GM03348 (cell line): ENCODE data around the gene AMMECR1.
"Not testable (repeated sequence)": the region's sequence is repeated elsewhere in the genome, so short reads cannot be mapped to it uniquely, and the experiment has no call there.

ENCODE experiments used
- DNase-seq: peaks from one replicate; pipeline ENCODE4 v3.0.0; 2012; ENCODE audit warnings: low spot score

Gene AMMECR1

DNA sequence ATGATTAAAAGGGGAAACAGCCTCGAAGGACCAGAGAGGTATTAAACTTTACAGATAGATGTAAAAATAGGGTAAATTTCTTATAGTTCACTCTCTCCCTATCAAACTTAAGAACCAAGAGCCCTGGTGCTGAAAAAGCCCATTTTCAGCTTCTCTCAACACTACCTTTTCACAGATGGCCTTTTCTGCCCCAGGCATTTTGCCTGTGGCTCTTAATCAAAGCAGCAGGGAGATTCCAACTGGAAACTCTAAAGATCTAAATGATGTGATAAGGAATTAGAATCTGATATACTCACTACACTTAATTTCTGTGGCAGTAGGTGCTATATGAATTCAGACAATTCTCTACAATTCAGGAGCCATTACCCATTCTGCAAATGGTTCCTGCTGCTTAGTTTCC lies 60.0 kb downstream of the AMMECR1 start:
- DNase-seq, result no peak

DNA sequence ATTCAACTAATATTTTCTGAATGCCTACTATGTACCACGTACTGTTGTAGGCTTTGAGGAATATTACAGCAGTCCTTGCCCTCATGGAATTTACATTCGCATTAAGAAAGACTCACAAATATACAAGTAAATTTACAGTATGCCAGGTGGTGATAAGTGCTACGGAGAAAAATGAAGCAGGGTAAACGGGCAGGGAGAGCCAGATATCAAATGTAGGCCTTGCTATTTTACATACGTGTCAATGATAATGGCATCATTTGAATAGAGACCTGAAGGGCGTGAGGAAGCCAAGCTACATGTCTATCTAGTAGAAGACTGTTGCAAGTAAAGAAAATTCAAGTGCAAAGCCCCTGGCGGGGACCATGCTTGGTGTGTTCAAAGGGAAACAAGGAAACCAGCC lies 65.2 kb downstream of the AMMECR1 start:
- DNase-seq, result no peak

DNA sequence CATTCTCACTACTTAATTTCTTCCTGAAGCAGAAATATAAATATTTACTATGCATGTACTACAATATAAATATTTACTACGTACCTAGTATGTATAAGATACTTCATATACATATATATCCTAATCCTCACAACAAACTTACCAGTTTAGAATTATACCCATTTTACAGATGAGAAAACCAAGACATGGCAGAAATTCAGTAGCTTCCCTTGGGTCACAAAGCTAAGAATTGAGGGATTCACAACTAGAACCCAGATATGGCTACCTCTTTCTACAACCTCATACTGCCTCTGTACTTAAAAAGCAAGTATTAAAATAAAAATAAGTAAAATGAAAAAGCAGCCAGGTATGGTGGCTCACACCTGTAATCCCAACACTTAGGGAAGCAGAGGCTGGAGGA lies 65.9 kb downstream of the AMMECR1 start:
- no peak for DNase-seq

DNA sequence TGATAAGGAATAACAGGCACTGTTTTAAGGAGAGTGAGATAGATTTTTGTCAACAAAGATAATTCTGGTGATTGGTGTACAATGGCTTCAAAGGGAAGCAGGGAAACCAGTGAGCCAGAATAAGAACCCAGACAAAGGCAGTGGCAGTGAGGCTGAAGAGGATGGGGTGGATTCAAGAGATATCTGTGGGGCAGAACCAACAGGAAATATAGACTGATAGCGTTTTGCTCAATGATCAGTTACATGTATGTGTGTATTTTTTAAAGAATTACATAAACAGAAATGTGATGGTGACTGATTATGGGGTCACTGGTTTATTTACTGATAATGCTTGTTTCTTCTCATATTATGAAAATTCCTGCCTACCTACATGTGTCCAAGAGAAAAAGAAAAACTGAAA lies 66.4 kb downstream of the AMMECR1 start:
- DNase-seq, result no peak

DNA sequence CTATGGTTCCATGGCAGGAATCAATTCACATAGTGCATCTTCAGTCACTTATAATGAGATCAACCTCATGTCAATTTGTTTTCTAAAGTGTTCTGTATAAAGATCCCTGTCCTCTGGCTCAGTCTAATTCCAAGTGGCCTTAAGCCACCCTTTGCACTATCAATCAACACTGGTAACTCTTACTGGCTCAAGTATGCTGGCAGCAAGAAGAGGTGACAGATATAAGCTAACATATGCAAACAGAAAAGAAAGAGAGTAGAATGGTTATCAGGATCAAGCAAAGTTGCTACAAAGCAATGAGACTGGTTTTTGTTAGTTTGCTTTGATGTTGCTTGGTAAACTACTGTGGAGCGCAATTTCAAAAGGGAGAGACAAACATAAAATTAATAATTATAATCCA lies 67.0 kb downstream of the AMMECR1 start:
- DNase-seq, result no peak

DNA sequence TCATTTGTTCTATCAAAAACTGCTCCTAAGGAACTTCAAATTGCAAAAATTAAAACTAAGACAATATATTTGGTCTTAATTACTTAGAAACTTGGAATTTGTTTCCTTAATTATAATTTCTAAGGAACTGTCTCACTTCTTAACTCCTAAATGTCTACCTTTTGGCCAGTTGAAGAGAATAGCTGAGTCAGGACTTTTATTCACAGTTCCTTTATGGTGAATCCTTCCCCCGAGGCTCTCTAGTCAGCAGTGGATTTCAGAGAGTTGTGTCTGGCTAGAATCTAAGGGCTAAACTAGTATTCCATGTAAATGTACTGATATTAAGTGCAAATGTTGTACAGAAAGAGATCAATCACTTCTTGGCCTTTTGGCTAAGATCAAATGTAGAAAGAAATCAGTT lies 69.3 kb downstream of the AMMECR1 start:
- DNase-seq, result no peak

DNA sequence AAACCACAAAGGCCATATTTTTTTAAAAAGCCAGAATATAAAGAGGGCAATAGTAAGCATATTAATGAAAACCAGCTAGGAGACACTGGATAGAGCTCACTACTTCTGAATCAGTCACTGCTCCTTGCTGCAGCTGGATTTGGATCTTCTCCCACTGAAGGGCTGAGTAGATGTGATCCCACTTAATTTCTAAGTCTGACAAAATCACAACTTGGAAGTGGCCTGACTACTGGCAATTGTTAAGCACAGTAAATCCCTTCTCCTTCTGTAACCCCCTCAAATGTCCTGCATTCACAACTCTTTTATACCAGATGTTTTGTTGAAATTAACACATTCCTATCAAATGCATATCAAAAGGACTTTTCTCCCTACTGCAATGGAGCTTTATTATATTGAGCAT lies 72.9 kb downstream of the AMMECR1 start:
- DNase-seq, result no peak

DNA sequence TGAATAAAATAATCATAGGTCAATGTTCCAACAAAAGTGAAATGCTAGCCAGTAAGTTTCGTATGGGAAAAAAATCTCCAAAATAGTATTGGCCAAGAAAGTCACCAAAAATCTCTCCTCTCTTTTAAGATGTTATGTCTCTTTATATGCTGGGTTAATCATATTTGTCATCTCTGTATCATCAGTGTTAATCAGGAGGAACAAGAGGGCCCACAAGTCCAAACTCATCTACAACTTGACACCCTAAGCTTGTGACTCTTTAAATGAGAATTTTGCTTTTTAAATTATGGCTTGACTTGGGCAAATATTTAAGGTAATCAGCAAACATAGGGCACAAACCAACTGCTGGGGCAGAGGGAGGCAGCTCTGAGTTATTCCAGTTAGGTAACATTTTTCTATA lies 75.5 kb downstream of the AMMECR1 start:
- no peak for DNase-seq

DNA sequence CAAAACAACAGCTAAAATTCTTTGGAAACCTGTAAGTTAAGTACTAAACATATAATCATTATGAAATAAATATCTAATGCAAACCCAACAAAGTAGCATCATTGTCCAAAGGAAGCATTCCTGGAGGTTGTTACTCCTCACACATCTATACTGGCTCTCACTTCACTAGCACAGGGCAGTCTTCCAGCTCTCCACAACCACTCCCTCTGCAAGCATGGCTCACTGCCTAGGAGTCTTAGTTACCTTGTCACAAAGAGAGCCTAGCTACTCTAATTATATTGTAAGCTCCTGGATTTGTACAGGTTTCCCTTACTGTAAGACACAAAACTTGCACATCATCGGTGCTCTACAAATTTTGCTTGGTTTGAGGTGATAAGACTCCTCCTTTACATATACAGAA lies 76.1 kb downstream of the AMMECR1 start:
- DNase-seq, result no peak

DNA sequence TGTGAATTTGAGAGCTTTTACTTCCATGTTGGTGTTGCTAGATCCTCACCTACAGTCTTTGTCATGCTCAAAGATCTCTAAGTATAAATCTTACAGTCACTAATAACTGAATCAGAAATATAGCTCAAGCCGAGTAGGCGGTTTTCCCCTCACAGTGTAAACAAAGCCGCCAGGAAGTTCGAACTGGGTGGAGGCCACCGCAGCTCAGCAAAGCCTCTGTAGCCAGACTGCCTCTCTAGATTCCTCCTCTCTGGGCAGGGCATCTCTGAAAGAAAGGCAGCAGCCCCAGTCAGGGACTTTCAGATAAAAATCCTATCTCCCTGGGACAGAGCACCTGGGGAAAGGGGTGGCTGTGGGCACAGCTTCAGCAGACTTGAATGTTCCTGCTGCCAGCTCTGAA lies 79.6 kb downstream of the AMMECR1 start:
- not testable (repeated sequence) for DNase-seq

DNA sequence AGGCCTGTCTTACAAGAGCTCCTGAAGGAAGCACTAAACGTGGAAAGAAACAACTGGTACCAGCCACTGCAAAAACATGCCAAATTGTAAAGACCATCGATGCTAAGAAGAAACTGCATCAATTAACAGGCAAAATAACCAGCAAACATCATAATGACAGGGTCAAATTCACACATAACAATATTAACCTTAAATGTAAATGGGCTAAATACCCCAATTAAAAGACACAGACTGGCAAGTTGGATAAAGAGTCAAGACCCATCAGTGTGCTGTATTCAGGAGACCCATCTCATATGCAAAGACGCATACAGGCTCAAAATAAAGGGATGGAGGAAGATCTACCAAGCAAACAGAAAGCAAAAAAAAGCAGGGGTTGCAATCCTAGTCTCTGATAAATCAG lies 86.4 kb downstream of the AMMECR1 start:
- DNase-seq, result not testable (repeated sequence)

DNA sequence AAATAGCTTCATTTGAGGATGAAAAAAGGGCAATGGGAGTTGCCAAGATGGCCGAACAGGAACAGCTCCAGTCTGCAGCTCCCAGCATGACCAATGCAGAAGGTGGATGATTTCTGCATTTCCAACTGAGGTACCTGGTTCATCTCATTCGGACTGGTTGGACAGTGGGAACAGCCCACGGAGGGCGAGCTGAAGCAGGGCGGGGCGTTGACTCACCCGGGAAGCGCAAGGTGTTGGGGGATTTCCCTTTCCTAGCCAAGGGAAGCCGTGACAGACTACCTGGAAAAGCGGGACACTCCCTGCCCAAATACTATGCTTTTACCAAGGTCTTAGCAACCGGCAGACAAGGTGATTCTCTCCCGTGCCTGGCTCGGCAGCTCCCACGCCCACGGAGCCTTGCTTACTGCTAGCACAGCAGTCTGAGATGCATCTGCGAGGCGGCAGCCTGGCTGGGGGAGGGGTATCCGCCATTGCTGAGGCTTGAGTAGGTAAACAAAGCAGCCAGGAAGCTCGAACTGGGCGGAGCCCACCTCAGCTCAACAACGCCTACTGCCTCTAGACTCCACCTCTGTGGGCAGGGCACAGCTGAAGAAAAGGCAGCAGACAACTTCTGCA lies 88.3 kb downstream of the AMMECR1 start:
- not testable (repeated sequence) for DNase-seq

DNA sequence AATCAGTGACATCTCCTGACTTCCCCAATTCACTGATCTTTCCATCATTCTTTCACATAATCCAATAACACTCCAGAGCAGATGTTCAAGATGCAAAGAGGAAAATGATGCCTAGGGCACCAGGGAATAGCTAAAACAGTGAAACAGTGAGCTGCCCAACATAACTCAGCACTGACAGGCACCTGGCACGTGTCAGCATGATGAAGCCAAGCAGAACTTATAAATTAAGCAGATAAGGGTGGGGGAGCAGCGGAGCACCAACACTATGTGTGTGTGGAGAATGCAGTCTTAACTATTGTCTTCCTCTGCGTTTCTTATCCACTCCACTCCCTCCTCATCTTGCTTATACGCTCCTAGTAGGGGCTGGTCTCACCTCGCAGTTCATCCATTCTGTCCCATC lies 89.4 kb downstream of the AMMECR1 start:
- DNase-seq, result no peak

DNA sequence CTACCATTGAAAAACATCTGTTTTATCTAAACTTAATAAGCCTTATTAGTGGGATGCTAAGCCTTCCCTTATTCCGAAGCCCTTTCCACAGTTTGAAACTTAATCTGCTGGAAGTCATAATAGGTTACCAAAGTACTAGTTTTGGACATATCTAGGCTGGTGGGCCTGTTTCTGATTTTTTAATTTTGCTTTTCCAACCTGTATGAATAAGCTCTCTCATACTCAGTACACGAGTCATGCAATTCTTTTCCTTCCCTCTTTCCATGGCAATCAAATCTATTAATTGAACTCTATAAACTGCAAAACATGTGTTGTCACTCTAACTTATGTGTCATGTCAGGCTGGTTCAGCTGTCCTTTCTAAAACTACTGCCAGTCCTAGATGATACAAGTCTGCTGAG lies 91.0 kb downstream of the AMMECR1 start:
- DNase-seq, result no peak

DNA sequence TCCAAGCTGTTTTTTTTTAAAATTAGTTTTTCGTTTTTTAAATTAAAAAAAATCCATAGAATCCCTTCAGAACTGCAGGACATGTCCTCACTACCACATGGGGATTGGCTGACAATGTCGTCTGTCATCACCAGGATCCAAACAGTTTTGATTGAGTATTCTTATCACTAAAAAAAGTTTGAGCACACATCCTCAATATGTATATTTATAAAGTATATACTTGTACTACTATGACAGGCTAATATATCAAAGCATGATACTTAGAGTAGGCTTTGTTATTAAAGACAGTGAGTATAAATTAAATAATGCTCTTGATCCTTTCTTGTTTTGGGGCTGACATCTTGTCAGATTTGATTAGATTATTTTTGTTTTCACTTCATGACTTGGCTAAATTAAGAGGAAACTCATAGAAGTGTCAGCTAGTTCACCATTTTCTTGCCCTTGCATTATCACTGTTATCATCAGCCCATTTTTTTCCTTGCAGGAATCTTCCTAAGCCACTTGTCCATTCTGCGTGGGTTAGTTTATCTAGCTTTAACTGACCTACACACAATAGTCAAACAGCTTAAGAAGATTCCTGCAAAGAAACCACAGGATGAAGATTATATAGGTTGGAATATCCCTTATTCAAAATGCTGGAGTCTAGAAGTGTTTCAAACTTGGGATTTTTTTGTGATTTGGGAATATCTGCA lies 92.8 kb downstream of the AMMECR1 start:
- no peak for DNase-seq

DNA sequence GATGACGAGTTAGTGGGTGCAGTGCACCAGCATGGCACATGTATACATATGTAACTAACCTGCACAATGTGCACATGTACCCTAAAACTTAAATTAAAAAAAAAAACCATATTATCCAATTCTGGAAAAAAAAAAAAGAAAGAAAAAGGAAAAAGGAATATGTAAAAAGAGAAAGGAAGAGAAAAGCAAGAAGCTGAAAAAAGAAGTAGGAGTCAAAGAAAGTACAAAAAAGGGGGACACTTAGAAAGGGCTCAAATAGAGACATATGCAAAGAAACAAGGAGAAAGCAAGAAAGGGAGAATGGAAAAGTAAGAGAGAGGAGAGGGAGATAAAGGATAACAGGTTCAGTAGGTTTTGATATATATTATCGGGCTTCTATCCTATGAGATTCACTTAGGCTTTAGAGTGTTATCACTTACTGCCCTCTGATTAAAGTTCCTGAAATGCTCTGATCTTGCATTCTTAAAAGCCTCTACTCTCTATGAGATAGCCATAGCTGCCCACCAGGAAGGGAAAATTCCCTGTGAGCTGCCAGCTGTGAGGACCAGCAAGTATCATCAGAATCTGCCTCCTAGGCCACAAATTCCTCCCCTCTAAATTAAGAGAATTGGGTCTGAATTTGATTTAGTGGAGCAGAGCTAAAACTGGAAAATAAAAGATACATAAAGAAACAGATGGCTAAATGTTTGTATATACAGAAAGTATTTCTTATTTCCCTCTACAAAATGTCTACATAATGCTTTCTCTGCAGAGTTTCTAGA lies 95.2 kb downstream of the AMMECR1 start:
- no peak for DNase-seq

DNA sequence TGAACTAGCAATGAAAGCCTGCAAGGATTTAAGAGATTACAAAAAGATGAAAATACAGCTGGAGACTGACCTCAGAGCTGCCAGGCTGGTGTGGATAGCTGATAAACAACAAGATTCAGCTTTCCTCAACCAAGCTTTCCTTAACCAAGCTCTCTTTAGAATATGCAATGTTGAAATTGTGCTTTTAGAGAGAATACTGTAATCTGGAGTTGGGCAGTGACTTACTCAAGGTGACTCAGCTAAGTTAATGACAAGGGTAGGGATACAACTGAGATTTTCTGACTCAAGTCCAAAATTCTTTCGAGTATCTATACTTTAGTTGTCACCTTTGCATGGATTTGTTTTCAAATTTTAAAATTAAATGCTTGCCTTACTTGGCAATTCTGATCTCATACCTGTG lies 98.0 kb downstream of the AMMECR1 start:
- no peak for DNase-seq

DNA sequence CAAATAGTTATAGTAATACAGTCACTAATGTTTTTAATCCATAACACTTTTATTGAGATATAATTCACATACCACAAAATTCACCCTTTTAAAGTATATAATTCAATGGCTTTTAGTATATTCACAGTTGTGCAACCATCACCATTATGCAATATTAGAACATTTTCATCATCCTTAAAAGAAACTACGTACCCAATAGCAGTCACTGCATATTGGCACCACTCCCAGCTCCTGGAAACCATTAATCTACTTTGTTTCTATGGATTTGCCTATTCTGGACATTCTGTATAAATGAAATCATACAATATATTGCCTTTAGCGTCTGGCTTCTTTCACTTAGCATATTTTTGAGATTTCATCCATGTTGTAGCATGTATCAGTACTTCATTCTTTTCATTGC lies 99.3 kb downstream of the AMMECR1 start:
- DNase-seq, result no peak

DNA sequence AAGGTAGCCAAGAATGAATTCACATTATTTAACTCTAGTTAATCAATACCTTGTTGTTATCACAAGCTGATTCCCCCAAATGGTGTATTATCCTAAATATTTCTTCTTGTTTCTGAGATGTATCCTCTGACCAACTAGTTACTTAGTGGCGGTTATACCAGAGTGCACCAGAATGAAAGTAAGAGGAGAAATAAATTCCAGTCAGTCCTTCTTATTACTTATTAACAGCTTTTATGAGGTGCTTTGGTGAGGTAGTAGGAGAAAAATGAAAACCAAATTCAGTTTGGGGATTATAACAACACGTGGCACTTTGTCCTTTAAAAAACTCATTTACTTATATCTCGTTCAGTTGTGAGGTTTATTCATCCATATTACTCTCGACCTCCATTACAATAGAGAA lies 101.9 kb downstream of the AMMECR1 start:
- DNase-seq, result no peak

DNA sequence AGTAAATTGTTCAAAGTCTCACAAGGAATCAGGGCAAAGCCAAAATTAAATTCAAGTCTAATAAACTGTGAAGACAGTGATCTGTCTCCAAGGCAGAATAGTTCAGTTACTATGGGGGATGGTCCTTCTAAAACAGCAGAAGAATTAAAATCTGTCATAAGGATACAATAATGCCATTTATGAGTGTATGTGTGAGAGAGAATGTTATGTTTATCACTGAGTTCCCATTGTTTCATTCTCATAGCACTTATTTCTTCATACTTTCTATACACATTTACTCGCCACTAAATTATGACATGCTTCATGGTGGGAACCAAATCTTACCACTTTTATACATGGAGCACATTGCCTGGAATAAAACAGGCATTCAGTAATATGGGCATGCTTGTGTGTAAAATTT lies 102.5 kb downstream of the AMMECR1 start:
- DNase-seq, result no peak

DNA sequence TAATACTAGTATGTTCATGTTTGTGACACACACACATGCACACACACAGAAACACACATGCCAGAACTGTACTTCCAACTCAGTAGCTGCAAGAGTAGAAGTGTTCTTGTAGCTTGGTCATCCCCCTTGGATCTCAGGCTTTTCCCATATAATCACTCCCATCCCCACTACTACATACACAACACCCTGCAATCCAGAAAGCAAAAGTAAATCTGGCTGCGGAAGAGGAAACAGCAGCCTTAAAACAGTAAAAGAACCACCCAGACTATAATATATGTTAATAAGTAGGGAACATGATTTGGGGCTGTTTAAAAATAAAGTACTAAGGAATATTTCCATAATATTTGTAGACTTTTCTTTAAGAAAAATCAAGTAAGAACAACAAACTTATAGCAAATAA lies 103.2 kb downstream of the AMMECR1 start:
- no peak for DNase-seq

DNA sequence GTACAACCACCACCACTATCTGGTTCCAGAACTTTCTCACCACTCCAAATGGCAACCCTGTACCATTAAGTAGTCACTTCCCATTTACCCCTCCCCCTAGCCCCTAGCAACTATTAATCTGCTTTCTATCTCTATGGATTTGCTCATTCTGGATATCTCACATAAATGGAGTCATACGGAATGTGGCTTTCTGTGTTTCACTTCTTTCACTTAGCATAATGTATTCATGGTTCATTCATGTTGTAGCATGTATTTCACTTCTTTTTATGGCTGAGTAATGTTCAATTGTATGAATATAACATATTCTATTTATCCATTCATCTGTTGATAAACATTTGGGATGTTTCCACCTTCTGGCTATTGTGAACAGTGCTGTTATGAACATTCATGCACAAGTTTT lies 104.7 kb downstream of the AMMECR1 start:
- no peak for DNase-seq

DNA sequence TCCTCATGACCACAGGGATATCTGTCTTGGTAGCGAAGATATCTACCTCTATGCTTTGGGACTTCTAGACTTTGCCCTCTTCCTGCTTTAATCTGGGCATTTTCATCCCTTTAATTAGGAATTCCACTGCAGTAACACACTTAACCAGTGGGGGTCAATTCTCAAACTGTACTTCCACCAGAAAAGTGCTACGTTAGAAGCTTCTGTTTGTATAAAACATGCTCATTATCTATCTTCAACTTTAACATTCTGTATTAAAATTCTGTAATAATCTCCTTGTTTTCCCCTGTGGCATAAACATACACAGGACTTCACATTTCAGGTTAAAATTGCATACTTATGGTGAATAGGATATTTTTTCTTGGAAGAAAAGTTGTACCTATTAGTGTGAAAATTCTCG lies 105.6 kb downstream of the AMMECR1 start:
- DNase-seq, result no peak

DNA sequence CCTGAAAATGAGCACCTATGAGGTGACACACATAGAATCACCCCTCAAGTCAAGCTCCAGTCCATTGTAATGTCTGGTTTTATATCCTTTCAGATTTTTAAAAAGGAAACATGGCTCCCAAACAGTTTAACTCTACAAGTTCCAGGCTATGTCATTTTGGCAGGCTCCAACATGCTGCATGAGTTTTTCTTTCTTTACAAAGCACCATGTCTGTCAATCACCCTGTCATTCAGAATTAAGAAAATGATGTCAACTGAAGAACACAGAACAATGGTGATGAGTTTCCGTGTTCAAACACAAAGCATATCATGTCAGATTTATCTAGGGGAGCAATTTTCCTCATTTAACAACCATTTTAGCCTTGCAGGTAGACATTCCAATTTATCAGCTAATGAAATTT lies 106.5 kb downstream of the AMMECR1 start:
- no peak for DNase-seq
